ES-I3 (cell line): ENCODE results near the gene CDH23.
"Not testable (repeated sequence)": the region's sequence is repeated elsewhere in the genome, so short reads cannot be mapped to it uniquely, and the experiment has no call there.

Experiments
- H3K36me3 ChIP-seq: 2 replicates; pipeline ENCODE4 v1.6.1; 2013; ENCODE audit warnings: mild to moderate bottlenecking, low read length, control low read depth, moderate library complexity; ENCODE audit not compliant: insufficient read depth
- H3K4me1 ChIP-seq: 2 replicates; pipeline ENCODE4 v1.6.1; 2013; ENCODE audit warnings: mild to moderate bottlenecking, control low read depth, low read length; ENCODE audit not compliant: insufficient read depth
- H3K9ac ChIP-seq: 2 replicates; pipeline ENCODE4 v1.6.1; 2013; ENCODE audit warnings: low read depth, mild to moderate bottlenecking, low read length, moderate library complexity
- H3K9me3 ChIP-seq: 2 replicates; pipeline ENCODE4 v1.6.1; 2013; ENCODE audit warnings: mild to moderate bottlenecking, low read length, moderate library complexity; ENCODE audit not compliant: control insufficient read depth, insufficient read depth

The CDH23 gene

DNA sequence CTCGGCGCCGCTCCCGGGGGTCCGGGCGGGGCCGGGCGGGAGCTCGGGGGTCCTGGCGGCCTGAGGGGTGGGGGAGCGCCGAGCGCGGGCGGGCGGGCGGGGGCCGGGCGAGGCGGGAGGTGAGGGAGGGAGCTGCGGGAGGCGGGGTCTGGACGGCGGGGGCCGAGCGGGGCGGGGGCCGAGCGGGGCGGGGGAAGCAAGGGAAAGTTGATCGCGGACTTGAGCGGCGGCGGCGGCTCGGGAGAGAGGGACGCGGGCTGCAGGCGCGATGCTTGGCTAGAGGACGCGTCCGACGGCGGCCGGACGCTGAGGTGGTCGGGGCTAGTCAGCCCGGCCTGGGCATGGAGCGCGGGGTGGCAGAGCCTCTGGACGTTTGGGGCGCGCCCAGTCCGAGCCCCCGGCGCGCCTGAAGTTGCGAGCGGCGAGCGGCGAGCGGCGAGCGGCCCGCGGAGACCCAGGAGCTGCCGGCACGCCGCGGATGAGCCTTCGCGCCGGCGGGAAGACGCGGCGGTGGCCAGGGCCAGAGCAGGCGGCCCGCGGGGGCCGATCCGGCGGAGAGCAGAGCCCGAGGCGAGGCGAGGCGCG is at the start of gene CDH23:
Gene CDH23 (plus strand): TSS at position 210 of the 585 bp plus-strand sequence. CDS start 42,912 bp downstream, outside the sequence.
- H3K4me1 ChIP-seq: peaks cover 11% of the 10 kb centered on the region; the same call in 1 of the 2 replicates
- H3K9me3 ChIP-seq: no peaks in the 10 kb centered on the region
- no peaks in the 10 kb centered on the region for H3K36me3 ChIP-seq
- peak within 1 kb of the TSS; percentile 60 for H3K9ac ChIP-seq

DNA sequence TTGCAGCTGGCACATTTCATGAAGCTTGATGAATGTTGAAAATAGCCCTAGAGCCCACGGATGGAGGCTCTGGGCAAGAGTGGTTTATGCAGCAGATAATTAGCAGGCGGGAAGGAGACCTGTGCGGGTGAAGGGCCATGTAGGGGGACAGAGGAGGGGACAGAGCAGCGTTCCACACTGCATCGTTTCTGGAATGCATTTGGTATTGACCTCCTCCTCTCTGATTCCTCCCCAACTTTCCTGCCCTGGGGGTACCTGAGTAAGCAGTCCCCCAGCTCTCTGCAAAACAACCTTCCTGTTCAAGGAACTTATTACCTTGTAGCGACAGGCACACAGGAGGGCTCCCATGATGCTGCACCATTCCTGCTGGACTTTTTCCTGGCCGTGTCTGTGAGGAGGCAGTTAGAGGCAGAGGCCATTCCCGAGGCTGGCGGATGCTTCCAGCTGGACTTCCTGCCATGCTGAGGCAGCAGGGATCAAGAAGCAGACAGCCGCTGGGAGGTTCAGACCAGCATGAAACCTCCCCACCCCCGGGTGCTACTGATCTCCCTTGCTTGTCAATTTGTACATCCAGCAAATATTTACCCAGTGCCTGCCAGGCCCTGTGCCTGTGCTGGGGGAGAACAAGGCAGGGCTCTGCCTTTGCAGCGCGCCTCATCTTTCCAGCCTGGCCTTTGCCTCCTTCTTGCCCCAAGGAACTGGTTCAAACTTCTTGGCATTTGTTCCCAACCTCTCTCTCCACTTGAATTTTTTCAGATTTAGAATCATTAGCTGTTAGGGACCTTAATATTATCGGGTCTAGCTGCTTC is 48.9 kb upstream of the CDH23 start:
- H3K36me3 ChIP-seq: no peaks in the 10 kb centered on the region
- peaks cover 44% of the 10 kb centered on the region for H3K4me1 ChIP-seq
- no peak overlapping the region for H3K9ac ChIP-seq
- H3K9me3 ChIP-seq: no peaks in the 10 kb centered on the region

DNA sequence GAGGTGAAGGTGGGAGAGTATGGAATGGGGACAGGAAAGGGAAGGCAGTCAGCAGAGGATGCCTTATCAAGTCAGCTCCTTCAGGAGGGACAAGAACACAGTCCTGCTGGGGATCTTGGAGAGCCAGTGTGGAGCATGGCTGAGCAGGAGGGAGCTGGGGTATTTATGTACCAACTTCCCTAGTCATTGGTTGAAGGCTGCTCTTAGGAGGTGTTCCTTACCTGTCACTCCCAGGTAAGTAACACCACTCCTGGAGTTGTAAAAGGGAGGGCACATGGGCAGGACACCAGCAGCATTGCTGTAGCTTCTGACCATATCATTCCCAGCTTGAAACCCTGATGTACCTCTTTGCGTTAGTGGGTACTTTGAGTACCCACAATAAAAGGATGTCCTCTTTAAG is 47.9 kb upstream of the CDH23 start:
- Histone ChIP-seq H3K9me3 (no peaks in the 10 kb centered on the region), H3K9ac (no peak overlapping the region)

DNA sequence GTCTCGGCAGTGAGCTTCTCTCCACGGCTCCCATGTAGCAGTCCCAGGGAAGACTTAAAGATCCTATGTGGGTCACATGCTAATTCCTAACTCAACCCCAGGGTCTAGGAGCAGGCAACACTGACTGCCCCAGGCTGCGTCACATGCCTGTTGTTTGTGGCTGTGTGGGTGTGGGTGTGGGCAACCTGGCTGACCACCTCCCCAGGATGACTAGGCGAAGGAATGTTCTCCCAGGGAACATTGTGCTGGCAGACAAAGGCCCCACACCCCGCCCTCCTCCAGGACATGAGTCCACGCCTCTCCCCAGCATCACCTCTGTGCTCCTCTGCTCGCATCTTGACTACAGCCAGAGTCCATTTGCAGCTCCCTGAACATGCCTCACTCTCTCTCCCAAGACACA is 47.3 kb upstream of the CDH23 start:
- Histone ChIP-seq H3K9ac (no peak overlapping the region), H3K36me3 (no peaks in the 10 kb centered on the region), H3K4me1 (peaks cover 31% of the 10 kb centered on the region), H3K9me3 (no peaks in the 10 kb centered on the region)

More for the DNA sequence above, 47.9 kb upstream of the CDH23 start:
- Histone ChIP-seq H3K4me1 (peaks cover 36% of the 10 kb centered on the region), H3K36me3 (no peaks in the 10 kb centered on the region)

DNA sequence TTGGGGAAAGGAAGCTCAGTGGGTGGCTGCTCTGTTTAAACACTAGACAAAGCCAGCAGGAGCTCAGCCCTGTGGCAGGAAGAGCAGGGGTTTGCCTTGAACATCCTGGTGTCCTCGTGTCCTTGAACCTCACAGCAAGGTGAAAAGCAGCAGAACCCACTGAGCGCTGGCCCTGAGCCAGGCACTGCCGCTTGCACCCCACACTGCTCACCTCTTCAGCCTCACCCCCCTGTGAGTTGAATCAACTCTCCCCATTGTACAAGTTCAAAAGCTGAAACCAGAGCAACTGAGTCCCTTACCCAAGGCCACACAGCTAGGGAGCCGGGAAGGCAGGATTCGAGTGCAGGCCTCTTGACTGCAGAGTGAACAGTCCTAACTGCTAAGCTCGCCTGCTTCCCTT is 45.6 kb upstream of the CDH23 start:
- no peaks in the 10 kb centered on the region for H3K9me3 ChIP-seq
- no peaks in the 10 kb centered on the region for H3K36me3 ChIP-seq
- H3K9ac ChIP-seq: no peak overlapping the region
- peaks cover 18% of the 10 kb centered on the region; the same call in 1 of the 2 replicates for H3K4me1 ChIP-seq

DNA sequence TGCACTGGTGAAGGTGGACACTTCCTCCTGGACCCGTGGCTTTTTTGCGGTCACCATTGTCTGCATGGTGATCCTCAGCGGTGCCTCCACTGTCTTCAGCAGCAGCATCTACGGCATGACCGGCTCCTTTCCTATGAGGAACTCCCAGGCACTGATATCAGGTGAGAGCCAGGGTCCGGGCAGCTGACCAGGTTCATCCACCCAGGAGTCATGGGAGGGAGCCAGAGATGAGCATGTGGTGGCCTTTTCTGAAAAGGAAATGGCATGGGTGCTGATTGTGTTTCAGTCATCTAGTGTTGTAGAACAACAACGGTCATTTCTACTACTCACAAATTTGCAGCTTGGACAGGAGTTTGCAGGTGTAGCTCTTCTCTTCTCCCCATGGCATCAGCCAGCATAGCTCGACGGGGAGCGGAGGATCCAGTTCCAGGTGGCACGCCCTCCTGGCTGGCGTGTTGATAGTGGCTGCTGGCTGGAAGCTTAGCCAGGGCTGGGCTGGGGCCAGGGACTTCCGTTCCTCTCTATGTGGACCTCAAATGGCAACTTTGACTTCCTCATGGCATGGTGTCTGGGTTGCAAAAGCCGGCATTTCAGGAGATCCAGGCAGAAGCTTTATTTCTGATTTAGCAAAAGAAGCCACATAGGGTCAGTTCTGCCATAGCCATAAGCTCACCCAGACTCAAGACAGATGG is 44.9 kb upstream of the CDH23 start:
- Histone ChIP-seq H3K9me3 (no peaks in the 10 kb centered on the region), H3K4me1 (peaks cover 16% of the 10 kb centered on the region; the same call in 1 of the 2 replicates), H3K36me3 (no peaks in the 10 kb centered on the region), H3K9ac (no peak overlapping the region)

DNA sequence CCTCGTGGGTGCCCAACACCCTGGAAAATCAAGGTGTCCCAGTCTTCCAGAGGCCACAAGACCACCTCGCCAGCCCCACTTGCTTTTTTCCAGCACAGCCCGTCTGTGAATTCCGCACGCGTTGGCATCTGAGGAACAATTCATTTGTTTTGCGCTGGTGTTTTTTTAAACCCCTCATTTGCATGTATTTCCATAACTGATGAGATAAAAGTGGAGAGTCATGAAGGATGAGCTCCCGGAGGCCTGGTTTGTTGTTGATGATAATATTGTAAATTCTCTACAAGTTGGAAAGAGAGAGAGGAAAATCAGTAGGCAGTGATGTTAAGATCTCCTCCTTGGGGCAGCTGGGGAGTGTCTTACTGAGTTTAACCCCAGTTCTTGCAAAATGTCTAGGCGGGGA is 43.1 kb upstream of the CDH23 start:
- no peak overlapping the region for H3K9ac ChIP-seq
- peaks cover 11% of the 10 kb centered on the region; the same call in 1 of the 2 replicates for H3K4me1 ChIP-seq
- no peaks in the 10 kb centered on the region for H3K36me3 ChIP-seq
- H3K9me3 ChIP-seq: no peaks in the 10 kb centered on the region

DNA sequence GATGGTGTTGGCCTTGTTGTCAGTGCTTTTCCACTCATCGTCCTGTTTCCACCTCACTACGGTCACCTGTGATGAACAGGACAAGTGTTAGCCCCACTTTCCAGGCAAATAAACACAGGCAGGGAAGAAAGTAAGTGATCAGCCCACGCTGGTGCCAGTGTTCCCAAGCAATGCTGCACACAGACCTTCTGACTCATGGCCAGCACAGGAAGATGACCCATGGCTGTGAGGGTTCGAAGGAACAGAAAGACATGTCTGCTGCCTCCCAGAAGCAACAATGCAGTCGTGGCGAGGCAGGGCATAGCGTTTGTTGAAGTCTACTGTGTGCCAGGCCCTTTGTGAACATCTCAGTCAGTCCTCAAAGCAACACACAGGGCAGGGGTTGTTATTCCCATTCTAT is 41.9 kb upstream of the CDH23 start:
- Histone ChIP-seq H3K9me3 (no peaks in the 10 kb centered on the region), H3K36me3 (no peaks in the 10 kb centered on the region), H3K4me1 (peaks cover 1% of the 10 kb centered on the region; the same call in 1 of the 2 replicates), H3K9ac (no peak overlapping the region)

DNA sequence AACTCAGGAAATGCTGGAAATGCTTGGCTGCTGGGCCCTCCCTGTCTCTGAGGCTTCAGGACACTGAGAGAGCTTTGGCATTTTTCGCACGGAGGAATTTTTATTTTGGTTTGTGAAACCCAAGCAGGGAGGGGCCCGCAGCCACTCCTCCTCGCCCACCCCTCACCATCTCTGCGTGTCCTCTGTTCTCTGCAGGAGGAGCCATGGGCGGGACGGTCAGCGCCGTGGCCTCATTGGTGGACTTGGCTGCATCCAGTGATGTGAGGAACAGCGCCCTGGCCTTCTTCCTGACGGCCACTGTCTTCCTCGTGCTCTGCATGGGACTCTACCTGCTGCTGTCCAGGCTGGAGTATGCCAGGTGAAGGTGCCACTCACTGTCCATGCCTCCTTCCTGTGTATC is 40.8 kb upstream of the CDH23 start:
- Histone ChIP-seq H3K9me3 (no peaks in the 10 kb centered on the region), H3K36me3 (no peaks in the 10 kb centered on the region)

DNA sequence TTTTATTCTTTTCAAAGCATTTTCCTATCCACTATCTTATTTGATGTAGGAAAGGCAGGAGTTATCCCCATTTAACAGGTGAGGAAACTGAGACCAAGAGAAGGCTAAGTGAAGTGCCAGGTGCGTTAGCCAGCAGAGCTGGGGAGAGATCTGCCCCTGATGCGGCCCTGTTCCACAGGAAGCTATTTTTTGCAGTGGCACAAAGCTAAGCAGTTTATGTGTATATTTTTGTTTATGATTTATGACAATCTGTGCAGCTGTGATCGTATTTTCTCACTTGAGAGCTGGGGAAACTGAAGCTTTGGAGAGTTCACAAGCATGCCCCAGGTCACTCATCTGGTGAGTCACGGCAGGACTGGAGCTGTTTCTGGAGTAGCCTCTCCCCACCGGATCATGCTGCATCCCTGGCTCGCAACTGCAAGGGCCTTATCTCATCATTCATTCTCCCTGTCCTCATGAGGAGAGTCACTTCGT is 38.9 kb upstream of the CDH23 start:
- H3K9ac ChIP-seq: no peak overlapping the region
- H3K9me3 ChIP-seq: no peaks in the 10 kb centered on the region
- H3K4me1 ChIP-seq: no peaks in the 10 kb centered on the region
- H3K36me3 ChIP-seq: no peaks in the 10 kb centered on the region

More for the DNA sequence above, 40.8 kb upstream of the CDH23 start:
- H3K9ac ChIP-seq: no peak overlapping the region
- no peaks in the 10 kb centered on the region for H3K4me1 ChIP-seq

DNA sequence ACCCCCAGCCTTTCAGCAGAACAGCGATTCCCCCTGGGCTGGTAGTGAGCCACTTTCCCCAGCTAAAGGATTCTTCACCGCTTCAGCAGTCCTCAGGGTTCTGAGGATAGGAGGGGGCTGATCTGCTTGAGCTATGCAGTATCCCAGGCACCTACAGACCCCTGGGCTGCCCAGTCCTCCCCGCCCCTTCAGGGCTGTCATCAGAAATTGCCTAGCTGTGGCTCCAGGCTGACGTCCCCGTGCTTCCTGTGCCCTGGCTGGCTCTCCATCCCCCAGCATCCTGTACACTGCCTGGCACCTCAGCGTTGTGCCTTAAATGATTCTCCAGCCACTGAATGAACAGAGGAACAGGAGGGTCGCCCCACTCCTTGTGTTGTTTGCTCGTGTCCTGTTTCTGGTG is 38.4 kb upstream of the CDH23 start:
- no peak overlapping the region for H3K9ac ChIP-seq
- no peaks in the 10 kb centered on the region for H3K9me3 ChIP-seq
- H3K4me1 ChIP-seq: no peaks in the 10 kb centered on the region
- H3K36me3 ChIP-seq: no peaks in the 10 kb centered on the region

DNA sequence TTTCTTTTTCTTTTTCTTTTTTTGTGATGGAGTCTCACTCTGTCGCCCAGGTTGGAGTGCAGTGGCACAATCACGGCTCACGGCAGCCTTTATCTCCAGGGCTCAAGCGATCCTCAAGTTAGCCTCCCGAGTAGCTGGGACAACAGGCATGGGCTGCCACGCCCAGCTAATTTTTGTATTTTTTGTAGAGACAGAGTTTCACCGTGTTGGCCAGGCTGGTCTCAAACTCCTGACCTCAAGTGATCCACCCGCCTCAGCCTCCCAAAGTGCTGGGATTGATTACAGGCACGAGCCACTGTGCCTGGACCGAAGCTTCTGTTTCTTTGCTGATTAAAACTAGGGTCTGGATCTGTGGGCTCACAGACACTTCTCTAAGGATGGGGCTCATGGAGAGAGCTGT is 37.8 kb upstream of the CDH23 start:
- not testable (repeated sequence) for H3K9me3 ChIP-seq, H3K4me1 ChIP-seq, H3K9ac ChIP-seq, H3K36me3 ChIP-seq

DNA sequence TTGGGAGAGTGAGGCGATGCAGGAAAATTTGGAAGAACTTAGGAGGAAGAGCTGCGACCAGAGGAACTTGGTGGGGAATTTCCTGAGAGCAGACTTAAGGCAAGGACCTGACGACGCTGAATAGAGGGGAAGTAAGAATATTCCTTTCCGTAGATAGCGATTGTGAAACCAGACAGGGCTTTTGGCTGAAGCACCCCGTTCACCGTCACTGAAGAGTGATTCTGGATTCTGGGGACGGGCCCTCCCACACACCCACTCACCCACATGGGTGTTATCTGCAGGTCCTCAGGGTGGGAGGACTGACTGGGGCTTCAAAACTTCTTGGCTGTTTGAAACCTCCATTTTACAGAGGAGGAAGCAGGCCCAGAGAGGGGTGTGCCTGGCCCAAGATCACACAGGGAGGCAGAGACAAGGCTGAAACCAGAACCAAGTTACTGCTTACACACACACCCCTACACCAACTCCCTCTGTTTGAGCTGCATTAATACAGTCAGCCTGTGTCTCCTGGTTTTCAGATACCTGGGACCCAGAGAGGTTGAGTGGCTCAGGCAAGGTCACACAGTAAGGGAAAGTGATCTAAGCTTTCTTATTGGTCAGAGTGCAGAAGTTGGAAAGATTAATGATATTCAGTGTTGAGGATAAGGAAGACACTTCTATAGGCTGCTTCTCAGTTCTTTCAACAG is 37.2 kb upstream of the CDH23 start:
- no peaks in the 10 kb centered on the region for H3K9me3 ChIP-seq
- H3K36me3 ChIP-seq: no peaks in the 10 kb centered on the region

DNA sequence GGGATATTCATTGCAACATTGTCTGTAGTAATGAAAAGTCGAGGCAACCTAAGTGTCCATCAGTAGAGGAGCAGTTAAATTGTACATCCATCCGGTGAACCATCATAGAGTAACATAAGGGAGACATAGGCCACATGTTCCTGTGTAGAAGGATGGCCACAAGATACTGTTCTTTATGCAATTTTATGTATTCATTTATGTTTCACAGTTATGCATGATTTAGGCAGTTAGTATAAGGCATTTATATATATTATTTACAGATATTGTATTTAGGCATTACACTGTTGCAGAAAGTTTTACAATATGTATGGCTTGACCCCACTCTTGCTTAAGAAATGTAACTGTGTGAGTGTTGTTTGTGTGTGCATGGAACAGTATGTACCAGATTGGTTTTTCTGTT is 36.0 kb upstream of the CDH23 start:
- Histone ChIP-seq H3K9me3 (no peaks in the 10 kb centered on the region), H3K4me1 (peaks cover 3% of the 10 kb centered on the region; the same call in 1 of the 2 replicates), H3K36me3 (no peaks in the 10 kb centered on the region), H3K9ac (no peak overlapping the region)

More for the DNA sequence above, 37.2 kb upstream of the CDH23 start:
- H3K9ac ChIP-seq: no peak overlapping the region
- H3K4me1 ChIP-seq: peaks cover 1% of the 10 kb centered on the region; the same call in 1 of the 2 replicates
